ENCODE results near the gene CDV3. TPM values are rescaled to one million over a fixed set of nuclear protein-coding genes. Genes with fewer than 3 reads are reported as not detected.

CDV3 gene
- total and polyA plus RNA-seq, 9 of the 15 experiments (the other 6 are each of a cell fraction or from before 2014, with no cell fraction given): 72.3 to 273 (median 116) TPM

- TF ChIP-seq JUND (IDR thresholded peaks at IDR 0.05; ENCODE audit: borderline replicate concordance, low read depth, low read length) (peak; percentile 41; the same call in 1 of the 2 replicates), JUND (tag; IDR thresholded peaks at IDR 0.05; ENCODE audit: borderline replicate concordance, low read depth, low read length) (no peak), SETDB1 (IDR thresholded peaks at IDR 0.05; ENCODE audit: low read length) (no peak), MITF (IDR thresholded peaks at IDR 0.05) (no peak), HNRNPK (IDR thresholded peaks at IDR 0.05; ENCODE audit: low read depth, low read length, poor library complexity, severe bottlenecking) (no peak), THRA (IDR thresholded peaks at IDR 0.05) (no peak), ZNF274 (IDR thresholded peaks at IDR 0.05; ENCODE audit: borderline replicate concordance, low read depth, low read length) (no peak), ZNF766 (CRISPR knock-in tag; conservative IDR thresholded peaks at IDR 0.05) (no peak), NEUROD1 (IDR thresholded peaks at IDR 0.05; ENCODE audit: borderline replicate concordance, low read depth, low read length, partially characterized antibody) (no peak), PREB (CRISPR knock-in tag; IDR thresholded peaks at IDR 0.05) (no peak), MNT (conservative IDR thresholded peaks at IDR 0.05) (peak in 1 of 2 experiments; percentile 12; a peak in 1 of 4 replicates)
Observed at GRCh38 chr3:133572158-133573053, 1.1 kb upstream of the CDV3 start (continued).
